ENCODE data around the gene TBC1D2B. TPM values are rescaled to one million over a fixed set of nuclear protein-coding genes. Genes with fewer than 3 reads are reported as not detected.
"Not testable (repeated sequence)": the region's sequence is repeated elsewhere in the genome, so short reads cannot be mapped to it uniquely, and the experiment has no call there.

The TBC1D2B gene
- total RNA-seq, 1 donor from 2014 or later: 62.3 TPM

- Mint-ChIP-seq H3K27me3 (peaks cover 4% of the 10 kb centered on the region), H3K9me3 (no peaks in the 10 kb centered on the region), H3K4me3 (no peak overlapping the region), H3K36me3 (ENCODE audit: low read depth) (no peaks in the 10 kb centered on the region), H3K4me1 (no peaks in the 10 kb centered on the region), H3K27ac (no peak overlapping the region)
- DNase-seq: no peak
- intact Hi-C loops (cut with micrococcal nuclease): no loop called here
Measured at GRCh38 chr15:77982127-77982490, 95.4 kb downstream of the TBC1D2B start.

- Mint-ChIP-seq H3K27me3 (peaks cover 4% of the 10 kb centered on the region), H3K4me3 (no peak overlapping the region), H3K9me3 (no peaks in the 10 kb centered on the region), H3K27ac (no peak overlapping the region), H3K4me1 (no peaks in the 10 kb centered on the region), H3K36me3 (ENCODE audit: low read depth) (no peaks in the 10 kb centered on the region)
- DNase-seq: no peak
- intact Hi-C loops (cut with micrococcal nuclease): no loop called here
Measured at GRCh38 chr15:77981281-77982126, 96.0 kb downstream of the TBC1D2B start.

- H3K9me3 Mint-ChIP-seq; H3K27ac Mint-ChIP-seq; intact Hi-C loops (cut with micrococcal nuclease); H3K36me3 Mint-ChIP-seq (ENCODE audit: low read depth); H3K27me3 Mint-ChIP-seq; H3K4me1 Mint-ChIP-seq; H3K4me3 Mint-ChIP-seq; DNase-seq: not testable (repeated sequence)
Measured at GRCh38 chr15:77980674-77981073, 96.8 kb downstream of the TBC1D2B start.

GRCh38 chr15:77980098-77980497 lies 97.4 kb downstream of the TBC1D2B start:
- intact Hi-C loops (cut with micrococcal nuclease): no loop called here
- no peaks in the 10 kb centered on the region for H3K9me3 Mint-ChIP-seq
- no peaks in the 10 kb centered on the region for H3K4me1 Mint-ChIP-seq
- no peaks in the 10 kb centered on the region for H3K36me3 Mint-ChIP-seq (ENCODE audit: low read depth)
- H3K4me3 Mint-ChIP-seq: no peak overlapping the region
- no peak overlapping the region for H3K27ac Mint-ChIP-seq
- DNase-seq: no peak
- peaks cover 4% of the 10 kb centered on the region for H3K27me3 Mint-ChIP-seq

GRCh38 chr15:77979157-77979556 lies 98.4 kb downstream of the TBC1D2B start:
- not testable (repeated sequence) for H3K27ac Mint-ChIP-seq; H3K4me1 Mint-ChIP-seq; H3K9me3 Mint-ChIP-seq; H3K4me3 Mint-ChIP-seq; DNase-seq; H3K36me3 Mint-ChIP-seq (ENCODE audit: low read depth); H3K27me3 Mint-ChIP-seq
- intact Hi-C loops (cut with micrococcal nuclease): loop anchor here (10.0 kb wide), 1 partner anchor 796 kb away; no protein-coding TSS in a partner anchor

GRCh38 chr15:77978759-77979145 lies 98.8 kb downstream of the TBC1D2B start:
- intact Hi-C loops (cut with micrococcal nuclease): loop anchor here (10.0 kb wide), 1 partner anchor 796 kb away; no protein-coding TSS in a partner anchor
- H3K4me3 Mint-ChIP-seq; H3K36me3 Mint-ChIP-seq (ENCODE audit: low read depth); DNase-seq; H3K9me3 Mint-ChIP-seq; H3K27me3 Mint-ChIP-seq; H3K27ac Mint-ChIP-seq; H3K4me1 Mint-ChIP-seq: not testable (repeated sequence)

DNA sequence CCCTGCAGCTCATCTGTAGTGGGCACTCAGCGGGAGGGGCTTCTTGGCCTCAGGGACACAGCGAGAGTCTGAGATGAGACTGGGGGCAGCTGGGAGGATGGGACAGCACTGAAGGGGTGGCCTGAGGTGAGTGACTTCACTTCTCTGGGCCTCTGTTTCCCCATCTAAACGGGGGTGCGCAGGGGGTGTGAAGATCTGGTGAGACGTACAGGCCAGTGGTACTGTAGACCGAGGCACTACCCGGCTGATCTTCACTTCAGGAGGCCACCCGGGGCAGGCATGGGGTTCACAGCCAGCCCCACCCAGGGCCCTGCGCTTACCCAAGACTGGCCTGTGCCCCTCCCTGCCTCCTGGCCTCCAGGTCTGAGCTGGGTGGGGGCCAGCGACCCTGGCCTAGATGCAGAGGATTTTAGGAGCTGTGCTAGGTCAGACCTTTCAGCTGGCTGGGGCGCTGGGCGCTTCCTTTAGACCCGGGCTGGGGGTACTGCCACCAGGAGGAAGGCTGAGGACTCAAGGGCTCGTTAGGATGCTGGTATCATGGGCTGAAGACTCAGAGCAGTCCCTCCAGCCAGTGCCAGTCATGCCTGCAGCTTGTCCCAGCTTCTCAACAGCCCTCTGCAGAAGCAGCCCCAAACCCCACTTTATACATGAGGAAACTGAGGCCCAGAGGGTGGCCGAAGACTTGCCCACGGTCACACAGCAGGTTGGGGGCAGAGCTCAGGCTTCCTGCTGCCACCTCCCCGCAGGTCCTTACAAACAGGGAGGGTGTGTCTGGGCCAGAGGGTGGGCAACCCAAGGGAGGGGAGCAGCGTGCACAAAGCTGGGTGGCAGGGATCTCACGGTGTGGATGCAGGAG lies 99.4 kb downstream of the TBC1D2B start:
- not testable (repeated sequence) for H3K9me3 Mint-ChIP-seq; H3K27me3 Mint-ChIP-seq; DNase-seq; H3K4me1 Mint-ChIP-seq; H3K36me3 Mint-ChIP-seq (ENCODE audit: low read depth); H3K4me3 Mint-ChIP-seq; H3K27ac Mint-ChIP-seq
- intact Hi-C loops (cut with micrococcal nuclease): loop anchor here (10.0 kb wide), 1 partner anchor 797 kb away; no protein-coding TSS in a partner anchor

DNA sequence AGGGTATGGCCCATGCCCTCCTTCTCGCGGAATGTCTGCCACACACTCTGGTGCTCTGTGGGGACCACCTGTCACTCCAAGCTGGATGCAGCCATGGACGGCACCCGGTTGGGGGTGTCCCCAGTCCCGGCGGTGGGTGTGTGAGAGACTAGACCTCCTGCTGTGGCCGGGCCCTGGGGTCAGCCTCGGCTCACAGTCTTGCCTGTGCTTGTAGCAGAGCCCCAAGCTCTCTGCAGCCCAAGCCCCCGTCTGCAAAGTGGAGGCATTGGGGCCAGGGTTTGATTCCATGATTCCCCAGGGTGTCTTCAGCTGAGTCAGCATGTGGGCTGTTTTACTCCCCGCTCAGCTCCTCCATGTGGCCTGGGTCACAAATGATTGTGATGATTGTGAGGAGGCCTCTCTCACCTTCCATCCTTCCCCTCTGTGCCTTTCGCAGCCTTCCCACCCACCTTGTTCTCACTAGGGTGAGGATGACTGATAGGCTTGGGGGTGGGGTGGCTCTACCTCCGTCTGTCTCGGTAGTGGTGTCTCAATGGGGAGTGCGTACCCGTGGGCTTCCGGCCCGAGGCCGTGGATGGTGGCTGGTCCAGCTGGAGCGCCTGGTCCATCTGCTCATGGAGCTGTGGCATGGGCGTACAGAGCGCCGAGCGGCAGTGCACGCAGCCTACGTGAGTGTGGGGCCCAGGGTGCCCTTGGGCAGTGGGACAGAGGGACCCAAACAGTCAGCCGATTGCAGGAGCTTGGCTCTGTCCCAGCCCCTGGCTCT lies 100.6 kb downstream of the TBC1D2B start:
- H3K27ac Mint-ChIP-seq; H3K27me3 Mint-ChIP-seq; DNase-seq; H3K4me1 Mint-ChIP-seq; H3K9me3 Mint-ChIP-seq; H3K4me3 Mint-ChIP-seq; H3K36me3 Mint-ChIP-seq (ENCODE audit: low read depth): not testable (repeated sequence)
- intact Hi-C loops (cut with micrococcal nuclease): loop anchor here (10.0 kb wide), 1 partner anchor 798 kb away; no protein-coding TSS in a partner anchor

GRCh38 chr15:77976095-77976450 lies 101.4 kb downstream of the TBC1D2B start:
- not testable (repeated sequence) for H3K27ac Mint-ChIP-seq; H3K4me3 Mint-ChIP-seq; H3K27me3 Mint-ChIP-seq; H3K4me1 Mint-ChIP-seq; H3K36me3 Mint-ChIP-seq (ENCODE audit: low read depth); DNase-seq; H3K9me3 Mint-ChIP-seq
- intact Hi-C loops (cut with micrococcal nuclease): loop anchor here (10.0 kb wide), 1 partner anchor 799 kb away; no protein-coding TSS in a partner anchor

- DNase-seq: no peak
- intact Hi-C loops (cut with micrococcal nuclease): loop anchor here (10.0 kb wide), 1 partner anchor 799 kb away; no protein-coding TSS in a partner anchor
Measured at GRCh38 chr15:77975332-77976094, 102.0 kb downstream of the TBC1D2B start.

GRCh38 chr15:77974416-77975331 lies 102.8 kb downstream of the TBC1D2B start:
- H3K27ac Mint-ChIP-seq: no peak overlapping the region
- no peaks in the 10 kb centered on the region for H3K4me1 Mint-ChIP-seq
- H3K27me3 Mint-ChIP-seq: peaks cover 4% of the 10 kb centered on the region
- intact Hi-C loops (cut with micrococcal nuclease): loop anchor here (10.0 kb wide), 1 partner anchor 800 kb away; no protein-coding TSS in a partner anchor
- DNase-seq: no peak
- H3K9me3 Mint-ChIP-seq: no peaks in the 10 kb centered on the region
- H3K36me3 Mint-ChIP-seq (ENCODE audit: low read depth): no peaks in the 10 kb centered on the region
- no peak overlapping the region for H3K4me3 Mint-ChIP-seq

More at GRCh38 chr15:77975332-77976094, 102.0 kb downstream of the TBC1D2B start:
- H3K4me1 Mint-ChIP-seq: no peaks in the 10 kb centered on the region
- H3K27me3 Mint-ChIP-seq: peaks cover 5% of the 10 kb centered on the region
- no peaks in the 10 kb centered on the region for H3K9me3 Mint-ChIP-seq
- H3K27ac Mint-ChIP-seq: no peak overlapping the region
- no peak overlapping the region for H3K4me3 Mint-ChIP-seq
- no peaks in the 10 kb centered on the region for H3K36me3 Mint-ChIP-seq (ENCODE audit: low read depth)

DNA sequence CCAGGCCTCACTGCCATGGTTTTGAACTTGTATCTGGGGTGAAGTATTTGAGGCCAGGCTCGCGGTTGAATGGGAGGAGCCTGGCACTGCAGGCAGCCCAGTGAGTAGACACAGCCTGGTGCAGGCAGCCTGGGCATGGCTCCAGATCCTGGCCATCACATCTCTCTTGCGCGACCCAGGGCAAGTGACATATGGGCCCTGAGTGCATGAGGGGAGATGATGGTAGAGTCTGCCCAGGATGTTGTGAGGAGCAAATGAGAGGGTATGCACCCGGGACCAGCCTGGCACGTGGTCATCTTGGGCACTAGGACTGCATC lies 103.5 kb downstream of the TBC1D2B start:
- Mint-ChIP-seq H3K9me3 (no peaks in the 10 kb centered on the region), H3K4me1 (no peaks in the 10 kb centered on the region), H3K27me3 (peaks cover 9% of the 10 kb centered on the region), H3K36me3 (ENCODE audit: low read depth) (no peaks in the 10 kb centered on the region), H3K27ac (no peak overlapping the region), H3K4me3 (no peak overlapping the region)
- intact Hi-C loops (cut with micrococcal nuclease): loop anchor here (10.0 kb wide), 1 partner anchor 801 kb away; no protein-coding TSS in a partner anchor
- no peak for DNase-seq

Measured in activated CD4-positive, alpha-beta T cell treated with anti-CD3 and anti-CD28 coated beads, Interleukin-2, amount 10 ng/mL, durations not matched to agents 24 days and 14 days (primary cell).